ENCODE results near the gene KCNAB1. TPM values are rescaled to one million over a fixed set of nuclear protein-coding genes. Genes with fewer than 3 reads are reported as not detected.

The KCNAB1 gene
- total RNA-seq, 1 experiment from 2014 or later, result not detected

DNA sequence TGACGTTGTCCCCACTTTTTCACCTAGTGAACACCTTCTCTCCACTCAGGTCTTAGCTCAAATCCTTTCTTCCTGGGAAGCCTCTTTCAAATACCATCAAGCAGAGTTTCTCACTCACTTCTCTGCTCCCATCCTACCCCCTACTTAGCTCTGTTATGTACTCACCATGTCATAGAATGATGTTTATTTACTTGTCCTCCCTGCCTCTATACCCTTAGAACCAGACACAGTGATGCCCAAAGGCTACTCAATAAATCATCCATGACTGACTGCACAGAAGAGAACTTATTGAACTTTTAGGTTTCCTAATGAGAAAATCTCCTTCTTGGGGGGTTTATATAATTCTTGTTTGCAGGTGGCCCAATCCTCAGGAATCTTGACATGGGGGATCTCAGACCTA, 280.4 kb downstream of the KCNAB1 start:
- Histone ChIP-seq H3K27me3 (replicated peaks; ENCODE audit: insufficient read depth, low read depth, low read length, poor library complexity) (no peaks in the 10 kb centered on the region), H3K4me1 (ENCODE audit: insufficient read depth, low read length, poor library complexity, severe bottlenecking) (no peaks in the 10 kb centered on the region), H3K27ac (ENCODE audit: low read depth, low read length, poor library complexity, severe bottlenecking) (no peak overlapping the region), H3K4me3 (ENCODE audit: low read depth, low read length, poor library complexity, severe bottlenecking) (no peak overlapping the region), H3K36me3 (ENCODE audit: insufficient read depth, low read length, poor library complexity, severe bottlenecking) (no peaks in the 10 kb centered on the region), H3K9me3 (ENCODE audit: low read depth, low read length, poor library complexity, severe bottlenecking) (no peaks in the 10 kb centered on the region)
- TF ChIP-seq, protein P1, sequence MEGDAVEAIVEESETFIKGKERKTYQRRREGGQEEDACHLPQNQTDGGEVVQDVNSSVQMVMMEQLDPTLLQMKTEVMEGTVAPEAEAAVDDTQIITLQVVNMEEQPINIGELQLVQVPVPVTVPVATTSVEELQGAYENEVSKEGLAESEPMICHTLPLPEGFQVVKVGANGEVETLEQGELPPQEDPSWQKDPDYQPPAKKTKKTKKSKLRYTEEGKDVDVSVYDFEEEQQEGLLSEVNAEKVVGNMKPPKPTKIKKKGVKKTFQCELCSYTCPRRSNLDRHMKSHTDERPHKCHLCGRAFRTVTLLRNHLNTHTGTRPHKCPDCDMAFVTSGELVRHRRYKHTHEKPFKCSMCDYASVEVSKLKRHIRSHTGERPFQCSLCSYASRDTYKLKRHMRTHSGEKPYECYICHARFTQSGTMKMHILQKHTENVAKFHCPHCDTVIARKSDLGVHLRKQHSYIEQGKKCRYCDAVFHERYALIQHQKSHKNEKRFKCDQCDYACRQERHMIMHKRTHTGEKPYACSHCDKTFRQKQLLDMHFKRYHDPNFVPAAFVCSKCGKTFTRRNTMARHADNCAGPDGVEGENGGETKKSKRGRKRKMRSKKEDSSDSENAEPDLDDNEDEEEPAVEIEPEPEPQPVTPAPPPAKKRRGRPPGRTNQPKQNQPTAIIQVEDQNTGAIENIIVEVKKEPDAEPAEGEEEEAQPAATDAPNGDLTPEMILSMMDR (conservative IDR thresholded peaks at IDR 0.05; ENCODE audit: low read depth, low read length), result no peak
- TF ChIP-seq EZH2 (IDR thresholded peaks at IDR 0.05; ENCODE audit: borderline replicate concordance, low read depth, low read length, poor library complexity, severe bottlenecking), result no peak
- no TSS peak for BruUV-seq (replicated peaks)
- intact Hi-C loops (cut with micrococcal nuclease; ENCODE audit: unreplicated experiment), result no loop called here
- no peak for DNase-seq (ENCODE audit: low spot score)
- ChIA-PET POLR2A (ENCODE audit: low non-redundant PET) (no interaction called here), CTCF (no interaction called here)

DNA sequence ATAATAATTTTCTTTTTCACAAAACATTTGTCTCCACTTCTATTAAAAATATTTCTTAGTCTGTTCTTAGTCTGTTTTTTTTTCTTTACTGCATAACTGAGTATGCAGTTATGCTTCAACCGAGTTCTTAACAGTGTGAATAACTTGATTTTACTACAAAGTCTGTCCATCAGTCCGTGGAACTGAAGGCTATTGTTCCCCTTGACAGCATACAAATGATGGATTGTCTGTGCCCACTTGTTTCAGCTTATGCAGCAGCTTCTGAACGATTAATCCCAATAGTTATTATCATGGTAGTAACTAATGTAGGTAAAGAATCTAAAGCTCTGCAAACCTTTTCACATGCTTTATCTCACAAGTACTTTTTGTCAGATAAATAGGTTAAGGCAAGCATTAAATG, 283.8 kb downstream of the KCNAB1 start:
- Histone ChIP-seq H3K27ac (ENCODE audit: low read depth, low read length, poor library complexity, severe bottlenecking) (no peak overlapping the region), H3K9me3 (ENCODE audit: low read depth, low read length, poor library complexity, severe bottlenecking) (no peaks in the 10 kb centered on the region), H3K4me3 (ENCODE audit: low read depth, low read length, poor library complexity, severe bottlenecking) (no peak overlapping the region), H3K36me3 (ENCODE audit: insufficient read depth, low read length, poor library complexity, severe bottlenecking) (no peaks in the 10 kb centered on the region), H3K27me3 (replicated peaks; ENCODE audit: insufficient read depth, low read depth, low read length, poor library complexity) (no peaks in the 10 kb centered on the region), H3K4me1 (ENCODE audit: insufficient read depth, low read length, poor library complexity, severe bottlenecking) (no peaks in the 10 kb centered on the region)
- TF ChIP-seq, protein P1 (conservative IDR thresholded peaks at IDR 0.05; ENCODE audit: low read depth, low read length), result no peak
- TF ChIP-seq EZH2 (IDR thresholded peaks at IDR 0.05; ENCODE audit: borderline replicate concordance, low read depth, low read length, poor library complexity, severe bottlenecking), result no peak
- CTCF ChIA-PET, result no interaction called here
- DNase-seq (ENCODE audit: low spot score), result no peak
- POLR2A ChIA-PET (ENCODE audit: low non-redundant PET), result no interaction called here
- BruUV-seq (replicated peaks), result no TSS peak
- intact Hi-C loops (cut with micrococcal nuclease; ENCODE audit: unreplicated experiment), result no loop called here

DNA sequence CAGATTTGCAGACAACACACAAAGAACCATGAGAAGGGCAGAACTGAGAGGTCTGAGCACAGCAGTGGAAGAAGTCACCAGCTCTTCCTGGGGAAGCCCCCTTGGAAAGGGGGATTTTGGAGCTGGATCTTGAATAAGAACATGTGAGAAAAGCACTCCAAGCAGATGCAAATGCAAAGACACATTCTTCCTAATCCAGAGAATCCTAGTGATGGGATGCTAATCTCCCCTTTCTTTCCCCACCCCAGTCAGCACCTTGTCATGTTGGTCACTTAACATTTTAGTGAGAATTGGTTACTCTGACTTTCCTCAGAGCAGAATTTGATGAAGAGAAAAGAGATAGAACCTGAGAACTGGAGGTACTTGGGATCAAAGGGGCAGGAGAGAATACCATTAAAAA, 286.0 kb downstream of the KCNAB1 start:
- Histone ChIP-seq H3K27ac (ENCODE audit: low read depth, low read length, poor library complexity, severe bottlenecking) (no peak overlapping the region), H3K9me3 (ENCODE audit: low read depth, low read length, poor library complexity, severe bottlenecking) (no peaks in the 10 kb centered on the region), H3K27me3 (replicated peaks; ENCODE audit: insufficient read depth, low read depth, low read length, poor library complexity) (no peaks in the 10 kb centered on the region), H3K36me3 (ENCODE audit: insufficient read depth, low read length, poor library complexity, severe bottlenecking) (no peaks in the 10 kb centered on the region), H3K4me3 (ENCODE audit: low read depth, low read length, poor library complexity, severe bottlenecking) (no peak overlapping the region), H3K4me1 (ENCODE audit: insufficient read depth, low read length, poor library complexity, severe bottlenecking) (no peaks in the 10 kb centered on the region)
- CTCF ChIA-PET, result no interaction called here
- POLR2A ChIA-PET (ENCODE audit: low non-redundant PET), result no interaction called here
- DNase-seq (ENCODE audit: low spot score), result no peak
- no TSS peak for BruUV-seq (replicated peaks)
- TF ChIP-seq, protein P1 (conservative IDR thresholded peaks at IDR 0.05; ENCODE audit: low read depth, low read length), result no peak
- TF ChIP-seq EZH2 (IDR thresholded peaks at IDR 0.05; ENCODE audit: borderline replicate concordance, low read depth, low read length, poor library complexity, severe bottlenecking), result no peak
- intact Hi-C loops (cut with micrococcal nuclease; ENCODE audit: unreplicated experiment), result no loop called here
